ENCODE measurements around the gene SLC38A11. TPM values are rescaled to one million over a fixed set of nuclear protein-coding genes. Genes with fewer than 3 reads are reported as not detected.
A peak's percentile ranks its signal among the peaks of the same experiment; 100 is the strongest.
"Not testable (repeated sequence)": the region's sequence is repeated elsewhere in the genome, so short reads cannot be mapped to it uniquely, and the experiment has no call there.

SLC38A11 gene, protein sequence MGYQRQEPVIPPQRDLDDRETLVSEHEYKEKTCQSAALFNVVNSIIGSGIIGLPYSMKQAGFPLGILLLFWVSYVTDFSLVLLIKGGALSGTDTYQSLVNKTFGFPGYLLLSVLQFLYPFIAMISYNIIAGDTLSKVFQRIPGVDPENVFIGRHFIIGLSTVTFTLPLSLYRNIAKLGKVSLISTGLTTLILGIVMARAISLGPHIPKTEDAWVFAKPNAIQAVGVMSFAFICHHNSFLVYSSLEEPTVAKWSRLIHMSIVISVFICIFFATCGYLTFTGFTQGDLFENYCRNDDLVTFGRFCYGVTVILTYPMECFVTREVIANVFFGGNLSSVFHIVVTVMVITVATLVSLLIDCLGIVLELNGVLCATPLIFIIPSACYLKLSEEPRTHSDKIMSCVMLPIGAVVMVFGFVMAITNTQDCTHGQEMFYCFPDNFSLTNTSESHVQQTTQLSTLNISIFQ
- polyA plus RNA-seq (2013, experiment 1 of 2; ENCODE audit: insufficient read length) = not detected
- polyA plus RNA-seq (2013, experiment 2 of 2; ENCODE audit: insufficient read length) = not detected

DNA sequence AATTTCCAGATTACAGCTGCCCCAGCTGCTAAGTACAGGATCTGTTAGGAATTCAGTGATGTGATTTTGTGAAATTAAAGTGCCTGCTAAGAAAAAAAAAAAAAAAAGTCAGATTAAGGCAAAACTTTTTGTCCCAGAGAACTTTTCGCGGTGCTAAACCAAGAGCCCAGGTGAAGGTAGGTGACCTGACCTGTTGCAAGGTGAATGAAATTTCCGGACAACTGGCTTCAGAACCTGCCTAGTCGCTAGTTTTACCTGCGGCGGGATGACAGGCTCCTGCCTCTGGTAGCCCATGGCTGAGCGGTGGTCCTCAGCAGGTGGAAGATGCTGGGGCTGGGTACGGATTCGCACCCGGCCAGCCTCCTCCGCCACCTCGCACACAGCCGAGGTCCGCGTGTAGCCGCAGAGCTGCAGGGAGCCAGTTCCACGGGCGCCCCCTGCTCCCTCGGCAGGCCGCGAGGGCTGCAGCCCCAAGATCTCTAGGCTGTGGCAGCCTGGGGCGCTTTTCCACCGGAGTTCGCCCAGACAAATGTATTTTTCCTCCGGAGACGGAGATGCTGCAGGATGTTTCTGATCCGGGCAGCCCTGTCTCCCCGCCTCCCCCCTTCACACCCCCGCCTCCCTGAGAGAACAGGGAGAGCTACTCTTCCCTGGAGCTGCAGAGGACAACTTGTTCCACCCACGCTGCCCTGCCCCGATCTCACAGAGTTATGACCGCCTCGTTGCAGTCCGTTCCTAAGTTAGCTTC is at the start of gene SLC38A11:
Gene SLC38A11 (minus strand): TSS at position 572 of the 748 bp plus-strand sequence. CDS start 278 bp downstream, at position 294.
- no peak for DNase-seq

GRCh38 chr2:165003443-165004130 is 48.3 kb upstream of the SLC38A11 start:
- no peak for DNase-seq

GRCh38 chr2:165002638-165003037 is 47.3 kb upstream of the SLC38A11 start:
- DNase-seq = no peak

- not testable (repeated sequence) for DNase-seq
Measured at GRCh38 chr2:164994664-164995299, 39.5 kb upstream of the SLC38A11 start.

GRCh38 chr2:164993287-164994016 is 38.1 kb upstream of the SLC38A11 start:
- no peak for DNase-seq

- peak; percentile 88 for DNase-seq
Measured at GRCh38 chr2:164992818-164993217, 37.5 kb upstream of the SLC38A11 start.

- peak; percentile 20 for DNase-seq
Measured at GRCh38 chr2:164992093-164992454, 36.7 kb upstream of the SLC38A11 start.

GRCh38 chr2:164991361-164992092 is 36.2 kb upstream of the SLC38A11 start:
- peak; percentile 71 for DNase-seq

- peak; percentile 81 for DNase-seq
Measured at GRCh38 chr2:164990953-164991352, 35.6 kb upstream of the SLC38A11 start.

- DNase-seq = not testable (repeated sequence)
Measured at GRCh38 chr2:164988805-164989204, 33.5 kb upstream of the SLC38A11 start.

- DNase-seq = not testable (repeated sequence)
Measured at GRCh38 chr2:164986027-164986426, 30.7 kb upstream of the SLC38A11 start.

GRCh38 chr2:164984428-164984827 is 29.1 kb upstream of the SLC38A11 start:
- DNase-seq = peak; percentile 73

DNA sequence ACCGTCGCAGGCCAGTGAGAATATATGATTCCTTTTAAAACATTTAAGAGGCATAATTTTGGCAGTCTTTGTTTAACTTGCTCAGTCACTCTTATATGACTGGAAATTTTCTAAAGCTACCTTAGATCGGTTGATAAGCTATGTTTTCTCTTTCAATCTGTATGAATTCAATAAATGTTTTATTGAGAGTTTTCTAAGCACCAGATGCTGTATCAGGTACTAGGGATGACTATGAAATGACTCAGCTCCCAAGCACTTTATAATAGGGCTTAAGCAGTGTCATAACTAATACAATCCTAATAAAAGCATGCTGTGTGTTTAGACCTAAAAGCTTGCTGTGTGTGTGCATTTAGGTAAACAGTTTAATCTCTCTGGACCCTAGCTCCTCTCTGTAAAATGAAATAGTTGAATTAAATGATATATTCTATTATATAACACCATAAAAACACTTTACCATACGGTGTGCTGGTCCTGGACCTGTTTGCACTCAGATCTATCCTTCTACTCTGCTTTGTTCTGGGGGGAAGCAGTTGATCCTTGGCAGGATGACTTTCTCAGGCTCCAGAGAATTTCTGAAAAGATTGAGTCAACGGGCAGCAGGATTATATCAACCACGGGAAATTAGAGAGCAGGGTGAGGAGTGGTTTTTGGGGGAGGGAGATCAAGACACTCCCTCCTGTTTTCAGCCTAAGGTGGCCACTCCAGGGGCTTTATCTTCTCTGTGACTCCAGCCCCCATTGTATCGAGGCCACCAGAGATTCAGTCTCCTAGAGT is 26.1 kb upstream of the SLC38A11 start:
- peak; percentile 52 for DNase-seq

GRCh38 chr2:164980688-164981087 is 25.4 kb upstream of the SLC38A11 start:
- DNase-seq = peak; percentile 37

DNA sequence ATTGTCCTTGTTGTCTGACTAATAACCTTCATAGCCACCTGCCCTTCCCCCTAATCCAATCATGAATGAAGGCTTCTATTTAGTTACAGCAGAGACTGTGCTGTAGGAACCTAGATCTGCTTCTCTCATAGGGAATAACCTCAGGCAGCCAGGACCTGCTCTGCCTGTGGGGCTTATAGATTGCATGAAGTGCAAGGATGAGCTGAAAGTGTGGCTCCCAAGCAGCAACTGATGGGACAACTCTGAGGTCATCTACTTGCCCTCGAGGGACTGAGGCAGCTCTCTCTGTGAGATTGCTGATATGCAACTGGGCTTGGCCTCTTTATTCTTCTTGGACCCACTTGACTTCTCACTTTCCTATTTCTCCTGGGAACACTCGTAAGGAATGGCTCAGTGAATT is 23.8 kb upstream of the SLC38A11 start:
- no peak for DNase-seq

DNA sequence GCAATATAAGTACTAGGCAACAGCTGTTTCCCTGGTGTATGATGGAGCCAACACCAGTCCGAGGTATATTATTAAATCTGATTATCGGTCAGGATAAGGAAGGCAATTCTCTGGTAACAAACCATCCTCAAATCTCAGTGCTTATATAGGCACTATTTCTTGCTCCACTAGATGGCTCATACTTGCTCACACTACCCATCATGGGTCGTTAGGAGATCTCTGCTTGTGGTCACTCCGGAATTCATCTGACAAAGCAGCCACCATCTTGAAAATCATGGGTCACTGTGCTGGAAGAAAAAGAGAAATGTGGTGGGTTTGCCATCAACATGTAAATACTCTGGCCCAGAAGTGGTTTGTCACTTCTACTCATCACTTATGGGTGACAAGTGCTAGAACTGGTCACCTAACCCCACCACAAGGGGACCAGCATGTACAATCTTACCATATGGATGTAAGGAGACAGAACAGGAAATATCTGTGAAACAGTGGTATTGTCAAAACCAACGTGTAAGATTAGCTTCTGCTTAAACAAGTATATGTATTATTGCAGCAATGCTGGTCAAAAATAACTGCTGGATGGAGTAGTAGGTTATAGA is 21.6 kb upstream of the SLC38A11 start:
- not testable (repeated sequence) for DNase-seq

DNA sequence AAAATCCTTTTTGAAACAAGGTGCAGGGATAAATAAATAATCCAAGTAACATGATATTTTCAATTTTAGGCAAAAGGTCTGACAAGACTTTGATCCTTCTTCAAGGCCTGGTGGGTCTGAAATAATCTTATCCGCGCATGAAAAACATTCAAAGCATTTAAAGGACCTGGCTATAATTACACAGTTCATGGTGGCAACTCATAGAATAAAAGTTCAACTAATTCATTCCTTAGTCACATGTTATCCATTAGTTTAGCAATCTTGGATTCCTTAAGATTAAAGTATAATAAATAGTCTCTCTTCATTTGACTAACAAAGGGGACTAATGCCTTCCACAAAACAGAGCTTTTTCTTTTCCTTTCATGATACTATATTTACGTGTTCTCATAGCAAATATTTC is 21.0 kb upstream of the SLC38A11 start:
- DNase-seq = no peak

DNA sequence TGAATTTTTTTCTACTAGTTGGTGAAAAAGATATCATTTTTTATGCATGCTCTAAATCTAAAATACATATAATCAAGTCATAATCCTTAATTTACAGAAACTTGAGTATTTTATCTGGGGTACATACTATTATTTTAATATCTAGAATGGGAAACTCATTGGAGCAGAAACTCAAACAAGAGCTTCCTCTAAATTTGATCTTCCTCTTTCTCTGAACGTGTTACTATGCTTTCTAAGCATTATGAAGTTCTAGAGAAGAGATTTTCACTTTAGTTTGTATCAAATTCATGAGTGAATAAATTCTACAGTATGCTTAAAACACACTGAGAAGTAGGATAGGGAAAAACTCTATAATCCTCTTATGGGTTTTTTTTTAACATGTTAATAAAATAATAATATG is 20.6 kb upstream of the SLC38A11 start:
- DNase-seq = no peak

- no peak for DNase-seq
Measured at GRCh38 chr2:164974221-164974620, 18.9 kb upstream of the SLC38A11 start.

DNA sequence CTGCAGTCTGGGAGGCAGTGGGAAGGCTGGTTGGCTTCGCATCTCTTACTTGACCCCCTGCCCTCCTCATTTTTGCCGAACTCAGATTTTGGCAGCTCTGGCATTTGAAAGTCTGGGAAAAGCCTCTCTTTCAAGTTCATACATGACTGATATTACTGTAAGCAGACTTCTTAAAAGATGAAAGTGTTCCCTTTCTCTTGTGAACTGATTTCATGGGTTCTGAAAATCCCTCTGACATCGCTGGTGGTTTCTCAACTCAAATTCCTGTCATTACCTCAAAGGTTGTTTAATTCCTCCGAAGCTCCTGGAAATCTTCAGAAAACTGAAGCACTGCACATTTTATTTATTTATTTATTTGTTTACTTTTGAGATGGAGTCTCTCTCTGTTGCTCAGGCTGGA is 16.9 kb upstream of the SLC38A11 start:
- no peak for DNase-seq
